Keratinocyte (primary cell): ENCODE data around the gene SFXN1.

Experiments
- CTCF ChIP-seq, 3 experiments: IDR thresholded peaks in 1 of 3; conservative IDR thresholded peaks in 1 of 3; optimal IDR thresholded peaks in 1 of 3; 2 replicates in 2 of 3; 3 replicates in 1 of 3; pipeline versions ENCODE3 to v1.5.1; 2011; ENCODE audit warnings: low read length in 3 of 3, mild to moderate bottlenecking in 3 of 3, moderate library complexity in 2 of 3, control low read depth in 1 of 3, inconsistent platforms in 1 of 3; ENCODE audit not compliant: insufficient read depth in 2 of 3; ENCODE audit errors: extremely low read depth in 1 of 3
- EZH2 ChIP-seq: IDR thresholded peaks from one replicate; pipeline ENCODE4 v1.6.1; 2012; ENCODE audit warnings: inconsistent platforms, mild to moderate bottlenecking, low read length, moderate library complexity

GRCh38 chr5:175550055-175550805 lies 71.9 kb downstream of the SFXN1 start:
- TF ChIP-seq CTCF (optimal IDR thresholded peaks at IDR 0.05 in 1 of 3, IDR thresholded peaks at IDR 0.05 in 1 of 3, conservative IDR thresholded peaks at IDR 0.05 in 1 of 3; ENCODE audit: extremely low read depth in 1 of 3, insufficient read depth in 2 of 3, low read length in 3 of 3) (no peak), EZH2 (no peak)
